GM10847 (cell line): ENCODE data around the gene EGF.

Experiments used
- POLR2A ChIP-seq: IDR thresholded peaks from 2 replicates; pipeline ENCODE4 v1.6.1; 2011; ENCODE audit not compliant: insufficient read length; ENCODE audit errors: extremely low read depth

EGF gene

GRCh38 chr4:109902559-109903251, 10.0 kb upstream of the EGF start:
- TF ChIP-seq POLR2A = no peak

DNA sequence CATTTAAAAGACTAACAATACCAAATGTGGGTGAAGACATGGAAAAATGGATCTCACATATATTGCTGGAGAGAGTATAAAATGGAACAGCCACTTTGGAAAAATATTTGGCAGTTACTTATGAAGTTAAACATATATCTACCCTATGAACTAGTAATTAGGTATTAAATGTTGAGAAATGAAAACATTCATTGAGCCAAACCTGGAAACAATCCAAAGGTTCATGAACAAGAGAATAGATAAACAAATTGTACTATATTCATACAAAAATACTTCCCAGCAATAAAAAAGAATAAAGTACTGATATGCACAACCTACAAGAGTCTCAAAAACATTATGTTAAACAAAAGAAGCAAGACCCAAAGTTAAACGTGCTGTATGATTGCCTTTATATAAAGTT, 4.0 kb upstream of the EGF start:
- TF ChIP-seq POLR2A = no peak

GRCh38 chr4:109910256-109910655, 2.4 kb upstream of the EGF start:
- no peak for TF ChIP-seq POLR2A

DNA sequence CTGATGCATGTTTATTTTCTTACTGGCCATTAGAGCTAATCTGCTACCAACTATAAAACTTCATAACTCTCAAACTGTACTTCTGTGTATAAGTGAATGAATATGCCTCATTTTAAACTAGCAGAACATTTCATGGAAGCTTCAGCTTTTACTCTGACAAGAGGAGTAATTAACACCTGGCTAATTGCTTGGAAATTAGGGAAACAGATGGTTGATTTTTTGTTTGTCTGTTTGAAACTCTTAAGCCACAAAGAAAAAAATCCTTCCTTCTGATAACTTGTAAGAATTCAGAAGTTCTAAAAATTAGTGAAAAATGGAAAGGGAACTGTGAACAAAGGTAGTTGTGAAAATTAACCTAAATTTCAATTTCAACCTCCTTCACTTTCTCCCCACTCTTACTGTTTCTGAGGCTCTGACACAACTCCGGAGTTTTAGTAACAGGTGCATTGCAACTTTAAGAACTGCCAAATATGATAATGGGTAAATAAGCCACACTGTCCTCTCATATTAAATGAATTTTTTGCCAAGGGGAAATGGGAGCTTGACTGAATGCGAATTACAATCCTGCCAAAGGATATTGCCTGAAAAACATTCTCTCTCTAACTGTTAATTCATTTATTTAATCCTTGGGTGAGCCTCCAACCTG, 1.0 kb downstream of the EGF start:
- TF ChIP-seq POLR2A = no peak

DNA sequence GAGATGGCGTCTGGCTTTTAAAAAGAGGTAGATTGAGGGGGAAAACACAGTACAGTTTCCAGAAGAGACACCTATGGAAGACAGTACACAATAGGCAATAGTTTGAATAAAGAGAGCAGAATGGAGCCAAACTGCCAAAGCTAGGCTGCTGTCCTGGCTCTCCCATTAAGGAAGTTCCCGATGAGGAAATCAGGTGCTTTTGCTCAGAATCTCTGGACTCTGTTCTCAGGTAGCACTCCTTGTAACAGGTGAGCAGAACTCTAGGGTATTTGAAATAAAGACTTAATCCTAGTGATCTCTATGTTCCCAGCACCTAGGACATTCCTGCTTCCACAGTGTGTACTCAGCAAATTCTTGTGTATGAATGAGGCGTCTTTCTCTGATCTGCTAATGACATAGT, 1.6 kb downstream of the EGF start:
- TF ChIP-seq POLR2A = no peak

GRCh38 chr4:109915385-109916026, 2.8 kb downstream of the EGF start:
- TF ChIP-seq POLR2A = no peak

- no peak for TF ChIP-seq POLR2A
Measured at GRCh38 chr4:109916027-109916409, 3.3 kb downstream of the EGF start.

DNA sequence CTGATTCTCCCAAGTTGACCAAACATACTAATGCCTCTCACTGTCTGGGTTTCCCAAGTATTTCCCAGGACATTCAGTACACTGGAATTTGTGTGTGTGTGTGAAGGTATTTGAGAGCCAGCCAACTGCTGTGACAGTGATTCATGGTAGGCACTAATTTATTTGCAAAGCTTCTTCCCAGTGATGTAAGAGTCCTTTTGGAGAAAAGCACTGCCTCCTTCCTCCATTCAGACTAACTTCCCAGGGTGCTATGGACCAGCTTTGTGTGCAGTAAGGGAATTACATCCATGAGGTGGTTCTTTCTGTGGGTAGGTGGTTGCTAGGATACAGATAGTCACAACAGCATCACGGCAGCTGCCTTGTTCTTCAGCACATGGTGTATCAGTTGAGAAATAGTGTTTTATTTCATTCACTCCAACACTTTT, 8.7 kb downstream of the EGF start:
- TF ChIP-seq POLR2A = no peak

DNA sequence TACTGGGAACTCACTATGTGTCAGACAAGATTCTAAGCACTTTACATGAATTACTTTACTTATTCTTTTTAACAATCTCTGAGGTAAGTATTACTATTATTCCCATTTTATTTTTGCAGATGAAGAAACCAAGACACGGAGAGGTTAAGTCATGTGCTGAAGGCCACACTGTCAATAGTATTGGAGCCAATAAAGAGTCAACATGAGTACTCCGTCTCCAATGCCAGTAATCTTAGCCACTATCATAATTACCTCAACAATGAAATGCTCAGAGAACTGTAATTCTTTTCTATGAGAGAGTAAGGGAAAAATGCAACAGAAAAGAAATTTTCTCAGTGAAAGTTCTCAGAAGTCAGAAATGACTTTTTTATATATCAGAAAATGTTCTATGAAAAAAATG, 12.7 kb downstream of the EGF start:
- TF ChIP-seq POLR2A = no peak

DNA sequence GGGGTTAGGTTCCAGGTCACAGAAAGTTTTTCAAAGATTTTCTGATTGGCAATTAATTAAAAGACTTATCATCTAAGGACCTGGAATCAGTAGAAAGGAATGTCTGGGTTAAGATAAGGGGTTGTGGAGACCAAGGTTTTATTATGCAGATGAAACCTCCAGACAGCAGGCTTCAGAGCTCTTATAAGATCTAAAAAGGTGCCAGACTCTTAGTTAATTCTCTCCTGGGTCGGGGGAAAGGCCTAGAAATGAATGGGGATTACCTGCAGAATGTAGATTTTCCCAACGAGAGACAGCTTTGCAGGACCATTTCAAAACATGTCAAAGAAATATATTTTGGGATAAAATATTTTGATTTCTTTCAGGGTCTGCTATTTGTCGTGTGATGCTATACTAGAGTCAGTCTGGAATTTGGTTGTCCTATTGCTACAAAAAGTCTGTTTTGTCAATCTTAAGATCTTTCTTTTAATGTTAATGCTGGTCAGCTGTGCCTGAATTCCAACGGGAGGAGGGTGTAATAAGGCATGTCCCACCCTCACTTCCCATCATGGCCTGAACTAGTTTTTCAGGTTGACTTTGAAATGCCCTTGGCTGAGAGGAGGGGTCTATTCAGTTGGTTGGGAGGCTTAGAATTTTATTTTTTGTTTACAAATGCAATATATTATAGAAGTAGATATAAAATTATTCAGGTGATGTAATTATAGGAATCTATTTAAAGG, 15.8 kb downstream of the EGF start:
- TF ChIP-seq POLR2A = no peak

DNA sequence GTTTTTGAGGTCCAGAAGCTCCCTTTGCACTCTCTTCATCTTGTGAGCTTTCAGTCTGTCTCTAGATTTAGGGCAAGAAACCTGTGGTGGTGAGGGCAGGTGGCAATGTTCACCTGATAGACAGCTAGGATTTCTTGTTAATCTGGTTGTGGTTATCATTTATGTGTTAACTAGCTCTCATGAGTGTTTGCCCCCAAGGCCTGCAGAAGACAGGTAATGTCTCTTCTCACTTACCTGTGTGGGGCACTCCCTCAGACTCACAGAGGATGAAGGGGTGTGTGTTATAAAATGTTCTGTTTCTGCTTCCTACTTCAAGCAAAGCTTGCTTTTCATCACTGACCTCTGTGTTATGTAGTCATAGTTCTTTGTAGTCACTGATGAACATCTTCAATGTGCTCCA, 17.8 kb downstream of the EGF start:
- TF ChIP-seq POLR2A = no peak

DNA sequence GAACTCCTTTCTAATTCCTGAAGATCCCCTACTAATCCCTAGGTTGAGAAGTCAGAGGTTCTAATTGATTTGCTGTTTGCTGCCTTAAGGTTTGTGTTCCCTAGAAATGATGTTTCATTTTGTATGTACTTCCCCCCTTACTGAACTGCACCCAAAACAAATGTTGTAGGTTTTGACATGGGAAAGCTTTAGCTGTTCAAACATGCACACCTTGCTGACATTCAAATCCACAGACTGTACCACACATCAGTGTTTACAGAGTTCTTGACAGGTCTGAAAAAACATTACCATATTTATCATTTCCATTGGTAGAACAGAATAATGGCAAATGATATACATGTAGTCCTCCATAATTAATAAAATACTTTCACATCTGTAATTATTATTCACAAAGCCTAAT, 18.2 kb downstream of the EGF start:
- no peak for TF ChIP-seq POLR2A

DNA sequence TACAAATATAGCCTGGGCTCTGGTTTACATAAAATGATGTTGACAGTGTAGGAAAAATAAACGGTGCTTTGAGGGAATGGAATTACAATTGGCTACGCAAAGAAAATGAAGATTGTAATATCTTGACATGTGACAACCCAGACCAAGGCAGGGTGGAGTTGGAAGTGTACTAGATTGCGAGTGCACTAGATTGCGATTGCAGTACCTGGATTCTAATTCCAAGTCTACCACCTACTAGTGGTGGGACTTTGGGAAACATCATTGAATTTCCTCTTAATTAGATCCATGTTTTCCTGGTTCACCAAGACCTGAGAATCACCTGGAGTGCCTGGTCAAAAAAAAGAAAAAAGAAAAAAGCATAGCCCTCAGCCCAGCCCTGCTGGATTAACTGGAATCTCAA, 18.6 kb downstream of the EGF start:
- TF ChIP-seq POLR2A = no peak

- no peak for TF ChIP-seq POLR2A
Measured at GRCh38 chr4:109939190-109939589, 26.5 kb downstream of the EGF start.

DNA sequence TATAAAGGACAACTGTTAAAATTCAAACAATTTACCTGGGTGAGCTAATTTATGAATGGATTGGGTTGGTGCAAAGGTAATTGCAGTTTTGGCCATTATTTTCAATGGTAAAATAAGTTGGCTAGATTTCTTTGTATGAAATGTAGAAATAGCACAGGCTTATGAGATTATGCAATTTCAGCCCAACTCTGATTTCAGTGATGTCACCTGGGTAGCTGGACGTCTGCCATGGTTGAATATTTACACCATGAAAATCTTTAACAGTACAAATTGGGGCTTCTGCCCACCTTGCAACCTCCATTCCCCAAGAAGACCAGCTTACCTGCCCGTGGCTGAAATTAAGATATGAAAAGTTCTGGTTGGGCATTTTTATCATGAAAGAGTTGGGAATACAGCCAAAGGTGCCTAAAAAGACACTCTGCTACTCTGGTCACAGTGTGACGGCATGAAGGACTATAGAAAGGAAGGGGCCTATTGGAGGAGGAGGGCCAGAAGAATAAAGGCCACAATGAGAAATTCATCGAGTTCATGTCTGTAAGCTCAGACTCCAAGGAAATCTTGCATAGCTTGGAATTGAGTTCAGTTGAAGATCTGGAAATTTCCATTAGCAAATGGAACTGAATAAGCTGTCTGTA, 29.7 kb downstream of the EGF start:
- no peak for TF ChIP-seq POLR2A
